Erythroblast (primary cell): ENCODE results near the gene EEPD1.

ENCODE experiments used
- GATA1 ChIP-seq: IDR thresholded peaks from 2 replicates; pipeline ENCODE4 v1.6.1; 2011; ENCODE audit warnings: low read depth, mild to moderate bottlenecking, control low read depth, low read length, moderate library complexity
- POLR2A ChIP-seq: IDR thresholded peaks from 2 replicates; pipeline ENCODE4 v1.6.1; 2011; ENCODE audit warnings: mild to moderate bottlenecking, low read length

GRCh38 chr7:36186359-36187121 is 33.5 kb downstream of the EEPD1 start:
- TF ChIP-seq POLR2A: no peak
- TF ChIP-seq GATA1: no peak
